ENCODE results near the gene OTULIN. TPM values are rescaled to one million over a fixed set of nuclear protein-coding genes. Genes with fewer than 3 reads are reported as not detected.

Gene OTULIN
- total and polyA plus RNA-seq, 2 donors (not counting 1 experiment from before 2014, with no cell fraction given): 9.8 to 17.8 TPM

- DNase-seq (ENCODE audit: low read depth in 2 of 2): no peak
- H3K9me3 ChIP-seq (ENCODE audit: control insufficient read depth, insufficient read depth, low read depth, low read length): no peaks in the 10 kb centered on the region
- H3K4me2 ChIP-seq (ENCODE audit: extremely low read depth, insufficient read depth, low read length): no peak overlapping the region
- no peaks in the 10 kb centered on the region for H3K79me2 ChIP-seq (ENCODE audit: control insufficient read depth, insufficient read depth, low read length)
- H3K27me3 ChIP-seq (ENCODE audit: control insufficient read depth, insufficient read depth, low read length): no peaks in the 10 kb centered on the region
- TF ChIP-seq CTCF (conservative IDR thresholded peaks at IDR 0.05 in 1 of 2, IDR thresholded peaks at IDR 0.05 in 1 of 2; ENCODE audit: low read depth in 1 of 2, low read length in 2 of 2) (no peak), EZH2 (IDR thresholded peaks at IDR 0.05; ENCODE audit: low read length, missing control alignments) (no peak)
- no peaks in the 10 kb centered on the region for H4K20me1 ChIP-seq (ENCODE audit: control insufficient read depth, extremely low read depth, insufficient read depth, low read length)
- H3K9ac ChIP-seq (ENCODE audit: insufficient read depth, low read length): no peak overlapping the region
- H3K36me3 ChIP-seq (ENCODE audit: control insufficient read depth, insufficient read depth, low read length): peaks cover 5% of the 10 kb centered on the region
- no peaks in the 10 kb centered on the region for H3K4me1 ChIP-seq (ENCODE audit: control insufficient read depth, extremely low read depth, insufficient read depth, low read length)
- H3K27ac ChIP-seq (ENCODE audit: insufficient read depth, low read length): no peak overlapping the region
- H2AFZ ChIP-seq (ENCODE audit: low read length): no peak overlapping the region
- H3K4me3 ChIP-seq (replicated peaks in 1 of 4; ENCODE audit: control extremely low read depth in 1 of 4, insufficient read depth in 1 of 4, low read depth in 3 of 4, low read length in 4 of 4): no peak overlapping the region
Measured at GRCh38 chr5:14718778-14719177, 54.3 kb downstream of the OTULIN start.

DNA sequence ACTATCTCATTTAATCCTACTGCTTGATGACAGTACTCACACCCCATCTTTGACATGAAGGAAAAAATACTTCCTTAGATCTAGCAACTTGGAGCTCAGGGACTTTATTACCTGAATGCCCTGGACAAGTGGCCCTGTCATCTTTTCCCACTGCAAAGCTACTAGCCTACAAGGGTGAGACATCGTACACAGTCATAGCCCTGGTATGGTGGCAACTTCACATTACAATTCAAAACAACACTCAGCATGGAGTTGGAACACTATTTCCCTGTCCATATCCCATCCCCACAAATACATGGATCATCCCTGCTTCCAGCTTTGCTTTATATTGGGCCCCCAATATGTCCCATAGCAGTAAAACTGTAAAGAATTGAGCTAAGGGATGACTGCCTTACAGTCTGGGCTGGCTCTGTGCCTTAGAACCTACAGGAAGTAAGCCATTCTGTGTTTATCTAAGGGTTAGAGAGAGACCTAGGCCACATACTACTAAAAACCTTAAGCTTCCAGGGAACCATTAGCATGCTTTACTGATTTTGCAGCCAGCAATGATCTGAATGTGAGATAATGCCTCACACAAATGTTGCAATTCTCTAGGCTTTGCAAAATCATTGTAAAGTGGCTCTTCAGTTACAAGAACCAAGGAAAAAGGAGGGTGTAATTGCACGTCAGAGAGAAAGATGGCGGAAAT lies 55.9 kb downstream of the OTULIN start:
- Histone ChIP-seq H3K36me3 (ENCODE audit: control insufficient read depth, insufficient read depth, low read length) (peaks cover 1% of the 10 kb centered on the region), H3K4me3 (replicated peaks in 1 of 4; ENCODE audit: control extremely low read depth in 1 of 4, insufficient read depth in 1 of 4, low read depth in 3 of 4, low read length in 4 of 4) (no peak overlapping the region), H3K4me1 (ENCODE audit: control insufficient read depth, extremely low read depth, insufficient read depth, low read length) (no peaks in the 10 kb centered on the region), H3K9me3 (ENCODE audit: control insufficient read depth, insufficient read depth, low read depth, low read length) (no peaks in the 10 kb centered on the region), H3K27me3 (ENCODE audit: control insufficient read depth, insufficient read depth, low read length) (no peaks in the 10 kb centered on the region), H3K9ac (ENCODE audit: insufficient read depth, low read length) (no peak overlapping the region), H4K20me1 (ENCODE audit: control insufficient read depth, extremely low read depth, insufficient read depth, low read length) (no peaks in the 10 kb centered on the region), H3K79me2 (ENCODE audit: control insufficient read depth, insufficient read depth, low read length) (no peaks in the 10 kb centered on the region), H3K27ac (ENCODE audit: insufficient read depth, low read length) (no peak overlapping the region), H3K4me2 (ENCODE audit: extremely low read depth, insufficient read depth, low read length) (no peak overlapping the region), H2AFZ (ENCODE audit: low read length) (no peak overlapping the region)
- TF ChIP-seq CTCF (conservative IDR thresholded peaks at IDR 0.05 in 1 of 2, IDR thresholded peaks at IDR 0.05 in 1 of 2; ENCODE audit: low read depth in 1 of 2, low read length in 2 of 2) (no peak), EZH2 (IDR thresholded peaks at IDR 0.05; ENCODE audit: low read length, missing control alignments) (no peak)
- DNase-seq (ENCODE audit: low read depth in 2 of 2): peak; percentile 37 to 72

DNA sequence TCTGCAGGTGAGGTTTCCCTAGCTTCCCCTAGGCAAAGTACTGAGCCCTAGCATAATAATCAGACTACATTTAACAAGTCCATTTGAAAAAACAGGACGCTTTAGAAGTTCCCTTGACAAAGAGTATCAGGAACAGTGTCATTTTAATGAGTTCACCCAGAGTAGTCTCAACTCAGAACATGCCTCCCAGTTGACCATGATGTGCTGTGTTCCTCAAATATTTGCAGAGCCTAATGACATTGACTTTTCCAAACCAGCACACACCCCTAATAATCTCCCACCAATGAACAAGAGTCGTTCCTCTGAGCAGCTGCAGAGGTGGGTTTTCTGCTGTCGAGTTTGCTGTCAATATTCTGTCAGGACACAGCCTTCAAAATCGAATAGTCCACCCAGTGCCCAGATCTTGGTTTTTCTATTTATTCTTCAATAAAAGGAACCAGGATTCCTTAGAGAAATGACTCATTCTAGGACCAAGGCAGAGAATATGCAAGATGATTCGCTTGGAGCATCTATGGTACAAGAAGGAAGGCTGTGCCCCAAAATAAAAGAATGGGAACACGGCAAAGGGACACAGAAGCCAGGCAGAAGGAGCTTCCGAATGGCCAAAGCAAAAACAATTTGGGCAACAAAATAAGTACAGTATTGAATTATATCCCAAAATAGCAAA lies 57.6 kb downstream of the OTULIN start:
- H3K36me3 ChIP-seq (ENCODE audit: control insufficient read depth, insufficient read depth, low read length): no peaks in the 10 kb centered on the region
- H3K9ac ChIP-seq (ENCODE audit: insufficient read depth, low read length): no peak overlapping the region
- no peaks in the 10 kb centered on the region for H3K79me2 ChIP-seq (ENCODE audit: control insufficient read depth, insufficient read depth, low read length)
- H3K4me2 ChIP-seq (ENCODE audit: extremely low read depth, insufficient read depth, low read length): no peak overlapping the region
- no peak overlapping the region for H3K27ac ChIP-seq (ENCODE audit: insufficient read depth, low read length)
- H4K20me1 ChIP-seq (ENCODE audit: control insufficient read depth, extremely low read depth, insufficient read depth, low read length): no peaks in the 10 kb centered on the region
- no peaks in the 10 kb centered on the region for H3K27me3 ChIP-seq (ENCODE audit: control insufficient read depth, insufficient read depth, low read length)
- peaks cover 5% of the 10 kb centered on the region for H3K4me1 ChIP-seq (ENCODE audit: control insufficient read depth, extremely low read depth, insufficient read depth, low read length)
- peak in 1 of 2 donors; percentile 9 for DNase-seq (ENCODE audit: low read depth in 2 of 2)
- no peak overlapping the region for H2AFZ ChIP-seq (ENCODE audit: low read length)
- H3K4me3 ChIP-seq (replicated peaks in 1 of 4; ENCODE audit: control extremely low read depth in 1 of 4, insufficient read depth in 1 of 4, low read depth in 3 of 4, low read length in 4 of 4): no peak overlapping the region
- no peak for TF ChIP-seq CTCF (conservative IDR thresholded peaks at IDR 0.05 in 1 of 2, IDR thresholded peaks at IDR 0.05 in 1 of 2; ENCODE audit: low read depth in 1 of 2, low read length in 2 of 2)
- no peak for TF ChIP-seq EZH2 (IDR thresholded peaks at IDR 0.05; ENCODE audit: low read length, missing control alignments)
- H3K9me3 ChIP-seq (ENCODE audit: control insufficient read depth, insufficient read depth, low read depth, low read length): no peaks in the 10 kb centered on the region

Data from fibroblast of lung (primary cell).